ENCODE measurements around the gene PRMT3.

DNA sequence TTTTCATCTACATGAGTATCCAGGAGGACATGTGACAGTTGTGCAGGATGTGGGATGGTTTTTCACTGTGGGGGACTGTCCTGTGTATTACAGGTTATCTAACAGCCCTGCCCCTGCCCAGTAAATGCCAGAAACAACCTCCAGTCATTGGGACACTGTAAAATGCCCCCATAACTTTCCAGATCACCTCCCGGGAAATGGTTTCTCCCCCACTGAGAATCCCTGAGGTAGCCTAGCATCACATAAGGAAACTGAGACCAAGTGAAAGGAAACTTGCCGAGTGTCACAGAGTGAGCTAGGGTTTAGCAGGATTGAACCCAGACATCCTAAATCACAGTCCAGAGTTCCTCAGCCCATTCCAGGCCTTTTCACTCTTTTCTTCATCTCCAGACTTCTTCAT lies 163.6 kb downstream of the PRMT3 start:
- no peak for TF ChIP-seq EZH2 (optimal IDR thresholded peaks at IDR 0.05; ENCODE audit: low read depth, low read length)
- TF ChIP-seq, protein P1, sequence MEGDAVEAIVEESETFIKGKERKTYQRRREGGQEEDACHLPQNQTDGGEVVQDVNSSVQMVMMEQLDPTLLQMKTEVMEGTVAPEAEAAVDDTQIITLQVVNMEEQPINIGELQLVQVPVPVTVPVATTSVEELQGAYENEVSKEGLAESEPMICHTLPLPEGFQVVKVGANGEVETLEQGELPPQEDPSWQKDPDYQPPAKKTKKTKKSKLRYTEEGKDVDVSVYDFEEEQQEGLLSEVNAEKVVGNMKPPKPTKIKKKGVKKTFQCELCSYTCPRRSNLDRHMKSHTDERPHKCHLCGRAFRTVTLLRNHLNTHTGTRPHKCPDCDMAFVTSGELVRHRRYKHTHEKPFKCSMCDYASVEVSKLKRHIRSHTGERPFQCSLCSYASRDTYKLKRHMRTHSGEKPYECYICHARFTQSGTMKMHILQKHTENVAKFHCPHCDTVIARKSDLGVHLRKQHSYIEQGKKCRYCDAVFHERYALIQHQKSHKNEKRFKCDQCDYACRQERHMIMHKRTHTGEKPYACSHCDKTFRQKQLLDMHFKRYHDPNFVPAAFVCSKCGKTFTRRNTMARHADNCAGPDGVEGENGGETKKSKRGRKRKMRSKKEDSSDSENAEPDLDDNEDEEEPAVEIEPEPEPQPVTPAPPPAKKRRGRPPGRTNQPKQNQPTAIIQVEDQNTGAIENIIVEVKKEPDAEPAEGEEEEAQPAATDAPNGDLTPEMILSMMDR (IDR thresholded peaks at IDR 0.05; ENCODE audit: low read length): no peak
